ENCODE results near the gene ITGA3. TPM values are rescaled to one million over a fixed set of nuclear protein-coding genes. Genes with fewer than 3 reads are reported as not detected.

Gene ITGA3
- total and polyA plus RNA-seq, 3 donors from 2014 or later: 20.0 to 30.7 (median 24.2) TPM

DNA sequence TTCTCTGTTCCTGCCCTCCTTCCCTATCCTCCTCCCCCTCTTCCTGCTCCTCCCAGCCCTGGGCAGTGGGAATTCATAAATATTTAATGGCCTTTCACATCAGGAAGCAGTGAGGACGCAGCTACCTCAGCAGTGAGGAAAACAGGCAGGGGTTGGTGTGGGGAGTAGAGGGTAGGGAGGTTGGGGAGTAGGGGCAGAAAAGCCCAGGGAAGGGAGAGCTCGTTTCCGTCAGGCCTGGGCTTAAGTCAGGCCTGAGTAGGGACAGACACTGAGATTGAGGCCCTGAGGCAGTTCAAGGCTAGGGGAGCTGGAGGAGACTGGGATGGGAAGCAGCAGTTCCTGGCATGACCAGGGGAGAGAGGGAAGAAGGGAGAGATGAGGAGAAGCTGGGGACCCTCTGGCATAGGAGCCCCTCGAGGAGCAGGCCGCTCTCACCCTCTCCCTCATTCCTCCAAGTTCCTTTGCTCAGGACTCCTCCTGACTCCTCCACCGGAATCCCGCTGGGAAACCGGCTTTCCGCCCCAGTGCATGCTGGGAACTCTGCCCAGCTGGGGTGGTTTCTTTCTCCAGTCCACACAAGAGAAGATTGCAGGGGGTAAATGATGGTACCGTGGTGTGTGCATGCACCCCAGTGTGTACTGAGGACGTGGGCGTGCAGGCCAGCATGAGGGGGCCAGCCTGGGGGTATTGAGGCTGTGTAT is 67.9 kb downstream of the ITGA3 start:
- no peak for DNase-seq
- H3K4me1 ChIP-seq: peaks cover 13% of the 10 kb centered on the region
- TF ChIP-seq CTCF (IDR thresholded peaks at IDR 0.05): no peak
- no peak for TF ChIP-seq POLR2A (IDR thresholded peaks at IDR 0.05)
- H3K4me3 ChIP-seq: no peak overlapping the region
- no peaks in the 10 kb centered on the region for H3K36me3 ChIP-seq (ENCODE audit: low read depth, missing control alignments)
- peak overlapping the region; percentile 18 to 50 for H3K27ac ChIP-seq
- H3K9me3 ChIP-seq: no peaks in the 10 kb centered on the region
- H3K27me3 ChIP-seq: no peaks in the 10 kb centered on the region
- intact Hi-C loops (cut with DNase I; ENCODE audit: low total_unique reads): no loop called here
- WGBS, 2 donors: 53 to 54% methylated on average over 12 of the region's 12 CpGs

- TF ChIP-seq CTCF (IDR thresholded peaks at IDR 0.05): no peak
- no peak for TF ChIP-seq POLR2A (IDR thresholded peaks at IDR 0.05)
- intact Hi-C loops (cut with DNase I; ENCODE audit: low total_unique reads): no loop called here
- Histone ChIP-seq H3K9me3 (no peaks in the 10 kb centered on the region), H3K4me3 (no peak overlapping the region), H3K27ac (no peak overlapping the region), H3K4me1 (peaks cover 20% of the 10 kb centered on the region), H3K36me3 (ENCODE audit: low read depth, missing control alignments) (no peaks in the 10 kb centered on the region), H3K27me3 (no peaks in the 10 kb centered on the region)
- DNase-seq: no peak
- WGBS, 2 donors: 92 to 95% methylated on average over 4 of the region's 4 CpGs
These were observed 69.6 kb downstream of the ITGA3 start for GRCh38 chr17:50125420-50125997.

DNA sequence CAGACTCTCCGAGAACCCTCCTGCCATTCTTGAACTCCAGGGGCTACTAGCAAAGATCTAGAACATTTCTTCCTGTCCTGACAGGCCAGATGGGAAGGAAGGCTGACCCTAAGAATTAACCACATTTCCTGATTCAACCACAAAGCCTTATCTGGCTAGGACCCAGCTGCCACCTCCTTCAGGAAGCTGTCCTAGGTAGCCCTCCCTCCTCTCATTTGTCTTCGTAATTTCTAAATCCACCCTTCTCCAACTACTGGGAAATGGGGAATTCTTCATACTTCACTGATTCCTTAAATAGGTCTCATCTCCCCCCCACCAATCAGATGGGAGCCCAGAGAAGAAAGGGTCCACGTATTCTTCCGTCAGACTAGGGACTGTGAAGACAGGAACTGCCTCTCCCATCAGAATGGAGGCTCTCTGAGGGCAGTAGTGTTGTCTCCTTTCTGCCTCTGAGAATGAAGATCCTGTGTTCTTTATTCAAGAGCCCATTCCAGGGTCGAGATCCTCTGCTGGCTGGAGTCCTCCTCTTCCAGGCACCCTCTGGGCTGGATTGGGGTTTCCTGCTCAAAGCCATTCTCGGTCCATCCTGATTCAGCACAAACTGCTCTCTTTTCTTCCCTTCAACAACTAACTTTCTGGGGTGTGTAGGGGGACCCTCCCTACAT is 71.9 kb downstream of the ITGA3 start:
- intact Hi-C loops (cut with DNase I; ENCODE audit: low total_unique reads): no loop called here
- H3K4me1 ChIP-seq: peaks cover 20% of the 10 kb centered on the region
- H3K27me3 ChIP-seq: no peaks in the 10 kb centered on the region
- no peaks in the 10 kb centered on the region for H3K36me3 ChIP-seq (ENCODE audit: low read depth, missing control alignments)
- no peak overlapping the region for H3K4me3 ChIP-seq
- 77 to 79% methylated on average over 6 of the region's 6 CpGs for WGBS, 2 donors
- DNase-seq: no peak
- H3K27ac ChIP-seq: no peak overlapping the region
- H3K9me3 ChIP-seq: no peaks in the 10 kb centered on the region
- no peak for TF ChIP-seq POLR2A (IDR thresholded peaks at IDR 0.05)
- TF ChIP-seq CTCF (IDR thresholded peaks at IDR 0.05): no peak

DNA sequence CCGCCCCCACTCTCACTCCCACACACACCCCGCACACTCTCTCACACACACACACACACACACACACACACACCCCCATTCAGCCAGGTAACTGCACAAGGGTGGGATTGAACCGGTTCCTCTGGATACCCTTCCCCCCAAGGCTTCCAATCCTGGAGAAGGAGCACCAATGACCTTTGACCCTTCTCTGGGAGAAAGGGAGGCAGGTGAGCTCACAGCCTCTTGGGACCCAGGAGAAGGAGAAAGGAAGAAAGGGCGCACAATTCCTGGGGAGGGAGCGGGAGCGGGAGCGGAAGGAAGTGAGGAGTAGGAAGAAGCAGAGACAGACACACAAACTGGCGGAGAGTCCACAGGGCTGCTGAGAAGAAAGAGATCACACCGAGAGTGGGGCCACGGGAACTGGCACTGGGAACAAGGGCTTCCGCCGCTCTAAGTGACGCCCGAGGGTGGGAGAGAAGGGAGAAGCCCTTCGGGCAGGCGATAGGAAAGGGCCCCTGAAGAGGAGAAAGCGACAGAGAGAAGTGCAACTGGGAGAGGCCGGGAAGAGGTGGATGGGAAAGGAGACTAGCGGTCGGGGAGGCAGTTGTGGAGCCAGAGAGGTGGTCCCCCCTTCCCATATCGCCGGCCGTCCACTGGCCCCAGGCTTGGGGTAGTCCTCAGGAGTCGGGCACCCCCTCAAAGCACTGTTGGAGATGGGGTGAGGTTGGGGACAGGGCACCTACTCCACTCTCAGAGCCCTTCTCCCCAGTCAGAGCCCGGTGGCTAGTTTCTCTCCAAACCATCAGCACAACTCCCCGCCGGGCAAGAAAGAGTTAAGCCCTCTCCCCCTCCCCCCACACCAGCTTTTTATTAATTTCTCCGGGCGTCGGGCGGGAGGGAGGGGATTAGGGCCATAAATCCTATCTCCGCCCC is 72.8 kb downstream of the ITGA3 start:
- intact Hi-C loops (cut with DNase I; ENCODE audit: low total_unique reads): no loop called here
- no peaks in the 10 kb centered on the region for H3K27me3 ChIP-seq
- H3K4me1 ChIP-seq: peaks cover 21% of the 10 kb centered on the region
- no peak for DNase-seq
- peak overlapping the region; percentile 55 to 58 for H3K4me3 ChIP-seq
- 13 to 14% methylated on average over 28 to 32 of the region's 32 CpGs for WGBS, 2 donors
- H3K27ac ChIP-seq: no peak overlapping the region
- no peaks in the 10 kb centered on the region for H3K36me3 ChIP-seq (ENCODE audit: low read depth, missing control alignments)
- TF ChIP-seq POLR2A (IDR thresholded peaks at IDR 0.05) (no peak), CTCF (IDR thresholded peaks at IDR 0.05) (no peak)
- H3K9me3 ChIP-seq: no peaks in the 10 kb centered on the region

Data from testis (tissue), 3 donors.